NCI-H2171 treated with DMSO at 0.1 percent for 48 hours (cell line): ENCODE measurements around the gene RELN.
A peak's percentile ranks its signal among the peaks of the same experiment; 100 is the strongest.
"Not testable (repeated sequence)": the region's sequence is repeated elsewhere in the genome, so short reads cannot be mapped to it uniquely, and the experiment has no call there.

Experiments
- DNase-seq: peaks from one replicate; lab custom pipeline; 2025; lab: John Stamatoyannopoulos, UW

The RELN gene

DNA sequence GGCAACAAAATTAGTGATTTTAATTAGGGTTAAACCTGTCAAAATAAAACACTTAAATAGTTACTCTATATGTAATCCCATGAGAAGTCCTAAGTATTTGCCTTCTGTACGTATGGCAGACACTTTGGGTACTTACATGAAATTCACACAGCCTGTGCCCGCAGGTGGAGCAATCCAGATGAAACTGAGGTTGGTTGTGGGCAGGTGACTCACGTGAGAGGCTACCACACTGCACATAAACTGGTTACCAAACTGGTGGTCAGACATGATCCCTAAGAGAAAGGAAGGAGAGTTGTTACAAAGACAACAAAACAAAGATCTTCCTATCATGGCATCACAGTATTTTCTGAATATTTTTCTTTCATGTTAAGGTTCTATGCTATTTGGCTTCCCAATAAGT, 156.1 kb downstream of the RELN start:
- DNase-seq = no peak

GRCh38 chr7:103832438-103832837, 157.0 kb downstream of the RELN start:
- no peak for DNase-seq

DNA sequence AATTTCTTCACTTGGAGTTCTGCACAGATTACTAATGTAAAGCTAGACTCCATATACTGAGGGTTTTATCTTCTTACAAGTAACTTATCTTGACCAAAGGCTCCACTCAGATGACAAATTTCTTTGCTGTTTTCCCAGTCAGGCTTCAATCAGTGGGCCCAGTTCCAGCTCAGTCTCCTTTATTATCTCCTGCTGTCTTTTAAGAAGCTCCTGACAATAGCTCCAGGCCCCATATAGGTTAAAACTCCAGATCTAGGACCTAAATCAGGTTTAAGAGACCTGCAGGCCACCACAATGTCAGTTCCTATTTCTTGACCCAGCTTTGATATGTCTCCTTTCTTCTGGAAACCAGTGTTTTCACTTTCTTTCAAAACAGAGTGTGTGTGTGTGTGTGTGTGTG, 165.2 kb downstream of the RELN start:
- no peak for DNase-seq

GRCh38 chr7:103823084-103823483, 166.4 kb downstream of the RELN start:
- DNase-seq = no peak

DNA sequence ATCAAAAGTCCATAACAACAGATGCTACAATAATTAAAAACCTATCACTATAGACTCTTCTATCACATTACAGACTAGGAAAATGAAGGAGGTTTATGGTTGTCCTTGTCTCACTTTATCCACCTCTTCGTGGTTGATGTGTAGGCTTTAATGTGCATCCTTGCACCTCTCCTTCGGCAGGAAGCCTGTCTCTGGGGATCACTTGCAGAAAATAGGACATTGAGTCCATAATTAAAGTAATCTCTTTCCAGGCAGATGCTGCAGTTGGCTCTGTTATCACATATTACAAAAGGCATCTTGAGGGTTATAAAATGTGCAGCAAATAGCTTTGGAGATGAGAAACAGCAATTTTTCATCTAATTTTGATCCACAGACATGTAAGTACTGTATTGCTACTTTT, 168.4 kb downstream of the RELN start:
- DNase-seq = peak; percentile 47

DNA sequence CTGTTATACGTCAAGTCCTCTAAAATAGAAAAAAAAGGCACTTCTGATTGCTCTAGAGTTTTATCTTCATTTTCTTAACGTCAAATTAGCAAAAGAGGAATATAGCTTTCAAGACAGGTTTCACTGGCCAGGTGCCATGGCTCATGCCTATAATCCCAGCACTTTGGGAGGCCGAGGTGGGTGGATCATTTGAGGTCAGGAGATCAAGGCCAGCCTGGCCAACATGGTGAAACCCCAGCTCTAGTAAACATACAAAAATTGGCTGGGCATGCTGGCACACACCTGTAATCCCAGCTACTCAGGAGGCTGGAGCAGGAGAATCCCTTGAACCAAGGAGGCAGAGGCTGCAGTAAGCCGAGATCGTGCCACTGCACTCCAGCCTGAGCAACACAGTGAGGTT, 173.5 kb downstream of the RELN start:
- DNase-seq = not testable (repeated sequence)

- no peak for DNase-seq
These were observed 175.5 kb downstream of the RELN start for GRCh38 chr7:103813970-103814369.

- no peak for DNase-seq
These were observed 177.5 kb downstream of the RELN start for GRCh38 chr7:103811997-103812396.

DNA sequence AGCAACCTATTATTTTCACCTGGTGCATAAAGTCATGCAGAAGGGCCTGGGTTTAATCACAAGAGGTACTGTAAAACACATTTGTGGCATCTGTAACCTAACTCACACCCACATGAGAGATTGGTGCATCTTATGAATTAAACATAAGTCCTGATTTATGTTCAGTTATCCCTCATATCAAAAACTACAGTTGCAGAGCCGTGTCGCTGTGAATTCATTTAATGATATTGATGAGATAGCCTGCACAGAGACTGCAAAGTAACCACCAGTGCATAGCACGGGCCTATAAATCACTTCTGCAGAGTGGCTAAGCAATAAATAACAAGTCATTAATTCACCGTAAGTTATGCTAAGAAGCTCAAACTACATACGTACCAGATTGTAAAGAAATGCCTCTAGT, 178.2 kb downstream of the RELN start:
- no peak for DNase-seq

DNA sequence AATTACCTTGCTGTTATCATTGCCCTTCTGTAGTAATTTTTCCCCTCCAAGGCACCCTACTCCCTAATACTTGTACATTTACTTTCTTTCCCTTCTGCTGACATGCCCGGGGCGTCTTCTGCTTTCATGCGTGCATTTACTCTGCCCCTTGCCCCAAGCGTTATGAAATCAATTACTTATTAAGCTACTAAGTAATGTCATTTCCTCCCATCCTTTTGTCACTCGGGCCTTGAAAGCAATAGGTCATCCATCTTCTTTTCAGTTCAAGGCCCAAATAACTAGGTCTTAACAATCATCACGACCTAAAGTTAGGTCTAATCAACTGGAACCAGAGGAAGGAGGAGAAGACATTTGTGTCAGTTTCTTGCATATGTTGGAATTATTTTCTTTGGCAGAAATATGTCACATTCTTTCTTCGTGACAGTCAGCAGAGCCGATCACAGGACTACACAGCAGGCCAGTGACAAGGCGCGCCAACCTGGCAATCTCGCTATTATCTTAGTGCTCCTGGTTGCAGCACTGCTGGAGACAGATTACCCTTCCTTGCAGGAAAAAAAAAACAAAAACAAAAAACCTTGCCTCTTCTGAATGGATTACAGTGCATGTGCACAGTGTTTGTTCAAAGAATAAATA, 179.2 kb downstream of the RELN start:
- no peak for DNase-seq

DNA sequence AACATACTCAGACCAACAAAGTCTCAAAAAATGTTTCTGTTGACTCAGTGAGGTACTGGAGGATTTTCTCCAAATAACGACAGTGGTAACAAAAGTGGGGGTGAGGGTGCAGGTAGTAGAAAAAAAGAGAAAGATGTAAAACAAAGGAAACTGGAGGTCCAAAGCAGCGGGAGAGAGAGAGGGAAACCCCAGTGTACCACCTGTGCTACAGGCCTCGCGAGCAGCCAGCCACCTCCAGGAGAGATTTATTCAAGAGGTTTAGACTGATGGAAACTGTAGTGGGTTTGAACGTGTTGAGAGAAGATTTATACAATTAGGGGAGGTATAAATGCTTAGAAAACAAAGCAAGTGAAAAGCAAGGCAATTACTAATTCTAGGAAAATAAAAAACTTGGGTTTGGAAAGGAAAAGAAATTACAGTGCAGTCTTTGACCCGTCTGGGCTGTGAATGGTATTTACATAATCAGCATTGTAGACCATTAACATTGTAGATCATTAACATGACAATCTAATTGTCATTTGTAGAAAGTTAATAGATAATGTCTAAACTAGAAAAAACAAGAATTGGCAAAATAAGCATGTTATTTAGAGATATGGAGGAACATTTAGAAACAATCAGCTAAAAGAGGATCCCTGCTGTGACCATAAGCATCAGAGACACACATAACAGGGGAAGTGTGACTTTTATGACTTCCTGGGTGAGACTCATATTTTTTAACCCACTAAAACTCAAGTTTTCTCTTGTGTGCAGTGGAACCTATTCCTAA, 180.0 kb downstream of the RELN start:
- DNase-seq = no peak

DNA sequence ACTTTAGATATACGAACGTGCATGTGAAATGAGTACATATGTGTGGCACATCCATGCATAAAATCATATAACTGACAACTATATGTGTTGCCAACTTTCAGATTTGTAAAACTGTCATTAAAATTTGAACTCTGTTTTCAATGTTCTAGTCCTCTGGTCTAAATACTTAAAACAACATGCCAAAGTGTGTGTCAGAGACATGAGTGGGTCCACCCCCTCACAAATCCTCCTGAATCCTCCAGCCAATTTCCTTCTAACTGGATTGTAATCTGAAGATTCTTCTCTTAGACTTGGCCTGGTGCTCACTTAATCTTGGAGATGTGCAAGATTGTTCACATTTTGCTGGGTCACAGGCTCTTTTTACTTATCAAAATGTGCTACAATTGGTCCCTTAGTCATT, 184.1 kb downstream of the RELN start:
- DNase-seq = no peak

DNA sequence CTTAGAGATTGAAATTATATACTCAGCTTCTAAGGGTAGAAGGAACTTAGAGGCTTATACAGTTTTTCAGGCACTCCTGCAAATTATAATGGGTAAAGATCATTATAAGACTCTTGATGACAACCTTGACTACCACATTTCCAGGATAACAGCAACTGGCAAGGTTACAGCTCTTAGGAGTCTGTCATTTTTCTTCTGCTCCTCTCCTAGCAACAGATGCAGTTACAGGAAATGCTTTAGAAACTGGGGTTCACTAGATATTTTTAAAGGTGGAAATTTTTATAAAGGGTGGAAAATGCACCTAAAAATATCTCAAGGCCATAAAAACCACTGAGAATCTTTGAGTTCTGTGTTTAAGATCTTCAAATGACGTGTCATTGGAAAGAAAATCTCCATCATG, 185.8 kb downstream of the RELN start:
- no peak for DNase-seq

- DNase-seq = no peak
These were observed 190.2 kb downstream of the RELN start for GRCh38 chr7:103799298-103799697.

- DNase-seq = no peak
These were observed 191.7 kb downstream of the RELN start for GRCh38 chr7:103797647-103798307.

- DNase-seq = no peak
These were observed 193.0 kb downstream of the RELN start for GRCh38 chr7:103796327-103796962.

GRCh38 chr7:103795787-103796186, 193.7 kb downstream of the RELN start:
- no peak for DNase-seq

- no peak for DNase-seq
These were observed 194.4 kb downstream of the RELN start for GRCh38 chr7:103795107-103795506.

DNA sequence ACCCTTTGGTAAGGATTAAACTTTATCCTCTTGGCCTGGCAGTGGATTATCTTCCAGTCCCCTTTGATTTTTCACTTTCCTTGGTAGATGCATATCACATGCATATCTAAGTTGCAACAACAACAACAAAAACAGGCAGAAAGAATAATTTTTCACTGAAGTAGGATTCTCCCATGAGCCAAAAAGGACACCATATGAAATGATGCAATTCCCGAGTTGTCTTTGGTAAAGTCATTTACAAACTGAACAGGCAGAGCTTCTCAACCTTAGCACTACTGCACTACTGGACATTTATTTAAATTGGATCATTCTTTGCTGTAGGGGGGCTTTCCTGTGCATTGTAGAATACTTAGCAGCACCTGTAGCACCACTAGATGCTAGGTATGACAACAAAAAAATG, 195.0 kb downstream of the RELN start:
- DNase-seq = no peak

- no peak for DNase-seq
These were observed 195.8 kb downstream of the RELN start for GRCh38 chr7:103793614-103794013.

DNA sequence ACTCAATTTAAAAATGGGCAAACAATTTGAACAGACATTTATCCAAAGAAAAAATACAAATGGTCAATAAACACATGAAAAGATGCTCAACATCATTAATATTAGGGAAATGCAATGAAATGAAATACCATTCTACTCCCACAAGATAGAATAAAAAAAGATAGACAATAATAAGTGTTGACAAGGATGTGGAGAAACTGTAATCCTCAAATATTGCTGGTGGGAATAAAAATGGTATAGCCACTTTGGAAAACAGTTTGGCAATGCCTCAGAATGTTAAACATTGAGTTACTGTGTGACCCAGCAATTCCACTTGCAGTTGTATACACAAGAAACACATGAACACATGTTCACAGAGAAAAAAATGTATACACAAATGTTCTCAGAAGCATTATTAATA, 197.6 kb downstream of the RELN start:
- DNase-seq = no peak

DNA sequence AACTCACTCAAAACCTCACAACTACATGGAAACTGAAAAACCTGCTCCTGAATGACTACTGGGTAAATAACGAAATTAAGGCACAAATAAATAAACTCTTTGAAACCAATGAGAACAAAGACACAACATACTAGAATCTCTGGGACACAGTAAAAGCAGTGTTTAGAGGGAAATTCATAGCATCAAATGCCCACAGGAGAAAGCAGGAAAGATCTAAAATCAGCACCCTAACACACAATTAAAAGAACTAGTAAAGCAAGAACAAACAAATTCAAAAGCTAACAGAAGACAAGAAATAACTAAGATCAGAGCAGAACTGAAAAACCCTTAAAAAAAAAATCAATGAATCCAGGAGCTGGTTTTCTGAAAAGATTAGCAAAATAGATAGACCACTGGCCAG, 202.4 kb downstream of the RELN start:
- DNase-seq = not testable (repeated sequence)
